UCSD-AML1 (cell line): ENCODE measurements around the gene SPTSSA.
"Not testable (repeated sequence)": the region's sequence is repeated elsewhere in the genome, so short reads cannot be mapped to it uniquely, and the experiment has no call there.

Source experiments
- DNase-seq: peaks from one replicate; lab custom pipeline; 2025; ENCODE audit not compliant: unreplicated experiment; lab: John Stamatoyannopoulos, UW

The SPTSSA gene

GRCh38 chr14:34428102-34428466, 34.0 kb downstream of the SPTSSA start:
- DNase-seq: not testable (repeated sequence)

- DNase-seq: no peak
Observed at GRCh38 chr14:34426313-34427295, 35.4 kb downstream of the SPTSSA start.

- no peak for DNase-seq
Observed at GRCh38 chr14:34425095-34425851, 36.8 kb downstream of the SPTSSA start.

DNA sequence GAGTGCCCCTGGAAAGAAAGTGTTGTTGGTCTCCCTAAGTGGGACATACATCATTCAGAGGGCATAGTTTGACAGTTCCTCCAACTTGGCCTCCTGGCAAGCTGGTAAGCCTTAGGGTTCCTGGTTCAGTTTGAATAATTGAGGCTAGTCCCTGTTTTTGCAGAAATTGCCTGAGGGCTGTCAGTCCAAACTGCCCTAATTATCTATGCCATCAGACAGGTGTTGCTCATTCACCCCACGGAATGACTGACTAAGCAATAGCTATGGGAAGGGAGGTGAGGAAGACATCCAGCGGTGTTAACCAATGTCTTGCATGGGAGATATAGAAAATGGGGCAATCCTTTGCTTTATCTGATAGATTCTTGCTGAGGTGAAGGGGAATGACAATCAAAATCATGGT, 37.6 kb downstream of the SPTSSA start:
- no peak for DNase-seq

- no peak for DNase-seq
Observed at GRCh38 chr14:34423445-34423844, 38.6 kb downstream of the SPTSSA start.

DNA sequence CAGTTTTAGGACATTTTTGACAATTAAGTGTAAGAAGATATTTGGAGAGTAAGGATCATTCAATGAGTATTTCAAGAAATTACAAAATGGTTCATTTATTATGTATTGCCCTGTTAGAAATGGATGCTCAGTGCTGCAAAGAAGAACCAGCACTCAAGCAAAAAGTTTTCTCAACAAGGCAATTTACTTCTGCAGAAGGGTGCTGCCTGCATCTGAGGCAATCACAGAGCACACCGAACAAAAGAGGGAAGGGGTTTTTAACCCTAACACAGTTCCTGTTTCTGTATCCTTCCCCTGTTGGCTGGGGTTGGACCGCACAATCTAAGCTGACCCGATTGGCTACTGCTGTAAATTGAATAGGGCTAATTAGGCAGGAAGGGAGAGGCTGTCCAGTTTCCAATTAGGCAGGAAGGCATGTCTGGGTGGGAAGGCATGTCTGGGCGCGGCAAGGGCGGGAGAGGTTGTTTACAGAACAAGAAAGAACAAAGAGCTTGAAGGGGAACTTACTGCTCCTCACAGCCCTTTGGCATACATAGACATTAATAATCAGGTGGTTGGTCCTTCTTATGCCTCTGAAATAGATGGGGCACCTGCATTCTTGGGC, 41.4 kb downstream of the SPTSSA start:
- DNase-seq: no peak

GRCh38 chr14:34409721-34410120, 52.3 kb downstream of the SPTSSA start:
- no peak for DNase-seq

- DNase-seq: no peak
Observed at GRCh38 chr14:34407951-34408350, 54.1 kb downstream of the SPTSSA start.

GRCh38 chr14:34404416-34404815, 57.6 kb downstream of the SPTSSA start:
- no peak for DNase-seq

DNA sequence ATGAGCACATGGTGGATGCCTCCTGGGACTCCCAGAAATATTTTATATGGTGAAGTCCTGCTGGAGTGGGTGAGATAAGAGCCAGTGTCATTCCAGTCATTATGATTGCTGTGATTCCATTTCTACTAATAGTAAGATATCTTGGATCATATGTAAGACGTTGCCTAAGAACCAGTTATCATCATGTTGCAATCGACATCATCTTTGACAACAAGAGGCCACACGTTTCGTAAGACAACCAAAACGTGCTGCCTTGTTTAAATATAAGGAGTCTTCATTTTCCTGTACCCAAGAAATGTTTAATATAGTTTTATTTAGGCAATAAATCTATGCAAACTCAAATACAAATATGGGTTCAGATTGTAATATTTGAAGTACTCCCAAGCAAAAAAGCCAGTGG, 58.4 kb downstream of the SPTSSA start:
- no peak for DNase-seq

DNA sequence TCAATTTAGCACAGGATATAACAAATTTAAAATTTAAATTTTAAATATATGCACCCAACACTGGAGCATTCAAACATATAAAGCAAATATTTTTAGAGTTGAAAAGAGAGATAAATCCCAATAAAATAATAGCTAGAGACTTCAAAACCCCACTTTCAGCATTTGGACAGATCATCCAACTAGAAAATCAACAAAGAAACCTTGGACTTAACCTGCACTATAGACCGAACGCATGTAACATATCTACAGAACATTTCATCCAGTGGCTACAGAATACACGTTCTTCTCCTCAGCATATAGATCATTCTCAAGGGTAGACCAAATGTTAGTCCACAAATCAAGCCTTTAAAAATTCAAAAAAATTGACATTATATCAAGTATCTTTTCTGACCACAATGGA, 64.0 kb downstream of the SPTSSA start:
- DNase-seq: no peak

DNA sequence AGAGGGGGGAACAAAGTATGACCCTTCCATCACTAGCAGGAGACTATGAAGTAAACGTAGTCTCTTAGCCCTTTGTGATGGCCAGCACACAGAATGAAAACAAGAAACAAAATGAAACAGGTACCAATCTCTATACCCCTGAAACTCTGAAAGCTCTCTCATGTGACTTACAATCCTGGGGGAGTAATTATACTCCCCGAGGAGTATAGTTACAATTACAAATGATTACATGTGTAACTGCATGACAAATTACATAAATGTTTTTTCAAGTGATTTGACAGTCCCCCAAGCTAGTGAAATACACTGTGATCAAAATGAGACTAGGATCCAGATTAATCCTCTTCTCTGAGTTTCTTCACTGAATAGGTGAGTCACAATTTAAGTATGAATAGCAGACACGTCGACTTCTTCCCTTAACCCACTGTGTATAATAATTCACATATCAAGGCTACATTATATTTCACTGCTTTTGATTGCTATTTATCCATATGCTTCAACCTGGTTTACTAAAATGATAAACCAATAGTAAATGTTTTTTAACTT, 74.0 kb downstream of the SPTSSA start:
- DNase-seq: no peak

DNA sequence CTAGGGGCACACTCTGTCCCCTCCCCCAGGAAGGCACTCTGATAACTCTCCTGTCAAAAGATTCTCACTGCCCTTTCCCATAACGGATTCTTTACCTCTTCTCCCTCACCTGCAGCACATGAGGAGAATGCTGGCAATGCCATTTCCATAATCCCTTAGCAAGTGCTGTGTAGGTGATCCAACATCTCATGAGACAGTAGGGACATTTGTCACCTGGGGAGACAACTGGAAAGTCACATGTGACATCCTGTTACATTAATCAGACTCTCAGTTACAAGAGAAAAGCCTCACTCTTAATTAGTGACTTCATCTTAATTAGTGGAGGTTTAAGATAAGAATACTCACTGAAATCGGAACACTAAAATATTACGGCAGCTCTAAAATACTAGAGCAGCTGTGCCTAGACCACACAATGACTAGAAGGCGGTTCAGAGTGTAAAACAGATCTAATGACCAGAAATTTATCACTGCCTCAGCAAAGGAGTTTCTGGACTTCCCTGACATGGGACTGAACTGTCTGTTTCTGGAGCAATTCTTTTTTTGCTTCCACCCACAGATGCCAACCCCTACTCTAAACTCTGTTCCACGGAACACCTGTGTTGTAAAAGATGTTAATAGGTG, 75.1 kb downstream of the SPTSSA start:
- DNase-seq: no peak

DNA sequence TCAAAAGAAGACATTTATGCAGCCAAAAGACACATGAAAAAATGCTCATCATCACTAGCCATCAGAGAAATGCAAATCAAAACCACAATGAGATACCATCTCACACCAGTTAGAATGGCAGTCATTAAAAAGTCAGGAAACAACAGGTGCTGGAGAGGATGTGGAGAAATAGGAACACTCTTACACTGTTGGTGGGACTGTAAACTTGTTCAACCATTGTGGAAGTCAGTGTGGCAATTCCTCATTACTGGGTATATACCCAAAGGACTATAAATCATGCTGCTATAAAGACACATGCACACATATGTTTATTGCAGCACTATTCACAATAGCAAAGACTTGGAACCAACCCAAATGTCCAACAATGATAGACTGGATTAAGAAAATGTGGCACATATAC, 76.2 kb downstream of the SPTSSA start:
- DNase-seq: not testable (repeated sequence)

DNA sequence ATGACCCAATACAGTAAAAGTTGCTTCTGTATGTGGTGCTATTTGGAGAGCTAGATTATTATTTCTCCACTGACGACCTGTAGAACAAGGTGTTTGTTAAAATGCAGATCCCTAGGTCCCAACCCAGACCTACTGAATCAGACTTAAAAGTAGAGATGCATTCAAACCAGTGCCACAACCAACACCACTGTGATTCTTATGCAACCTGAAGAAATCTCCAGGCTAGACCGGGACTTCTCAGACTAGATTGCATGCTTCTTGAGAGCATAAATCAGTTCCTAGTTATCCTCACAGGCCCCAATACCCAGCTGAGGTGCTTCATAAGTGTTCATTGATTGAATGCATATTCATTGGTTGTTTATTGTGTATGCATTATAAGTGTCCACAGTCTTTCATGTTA, 78.2 kb downstream of the SPTSSA start:
- no peak for DNase-seq
